GM15510 (cell line): ENCODE data around the gene GGA2.

ENCODE experiments used
- POLR2A ChIP-seq: IDR thresholded peaks from 3 replicates; pipeline ENCODE4 v1.6.1; 2011; ENCODE audit warnings: borderline replicate concordance; ENCODE audit not compliant: insufficient read length; ENCODE audit errors: extremely low read depth

GGA2 gene

GRCh38 chr16:23424292-23424958 lies 85.9 kb downstream of the GGA2 start:
- no peak for TF ChIP-seq POLR2A

GRCh38 chr16:23423496-23424049 lies 86.7 kb downstream of the GGA2 start:
- TF ChIP-seq POLR2A: no peak

GRCh38 chr16:23420011-23420410 lies 90.3 kb downstream of the GGA2 start:
- no peak for TF ChIP-seq POLR2A

- no peak for TF ChIP-seq POLR2A
Measured at GRCh38 chr16:23416816-23417215, 93.5 kb downstream of the GGA2 start.

- no peak for TF ChIP-seq POLR2A
Measured at GRCh38 chr16:23414731-23415130, 95.6 kb downstream of the GGA2 start.
